HG03520 (cell line): Measurements from ENCODE around the gene SEC11A.

Source experiments
- ATAC-seq: cut with Tn5 transposase; IDR thresholded peaks from one replicate; pipeline ENCODE4 v1.9.1; 2021; ENCODE audit warnings: mild to moderate bottlenecking, moderate library complexity; ENCODE audit not compliant: unreplicated experiment

SEC11A gene

GRCh38 chr15:84685304-84685703 lies 30.6 kb downstream of the SEC11A start:
- ATAC-seq = no peak

GRCh38 chr15:84684092-84684491 lies 31.8 kb downstream of the SEC11A start:
- no peak for ATAC-seq

DNA sequence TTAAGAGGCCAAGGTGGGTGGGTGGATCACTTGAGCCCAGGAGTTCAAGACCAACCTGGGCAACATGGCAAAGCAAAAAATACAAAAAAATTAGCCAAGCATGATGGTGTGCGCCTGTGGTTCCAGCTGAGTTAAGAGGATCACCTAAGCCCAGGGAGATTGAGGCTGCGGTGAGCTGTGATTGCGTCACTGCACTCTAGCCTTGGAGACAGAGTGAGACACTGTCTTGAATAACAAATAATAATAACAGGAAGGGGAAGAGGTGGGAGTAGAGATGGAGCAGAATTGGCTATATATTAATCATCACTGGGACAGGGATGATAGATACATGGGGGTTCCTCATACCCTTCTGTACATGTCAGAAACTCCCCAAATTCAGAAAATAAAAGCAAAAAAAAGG lies 34.1 kb downstream of the SEC11A start:
- ATAC-seq = no peak

DNA sequence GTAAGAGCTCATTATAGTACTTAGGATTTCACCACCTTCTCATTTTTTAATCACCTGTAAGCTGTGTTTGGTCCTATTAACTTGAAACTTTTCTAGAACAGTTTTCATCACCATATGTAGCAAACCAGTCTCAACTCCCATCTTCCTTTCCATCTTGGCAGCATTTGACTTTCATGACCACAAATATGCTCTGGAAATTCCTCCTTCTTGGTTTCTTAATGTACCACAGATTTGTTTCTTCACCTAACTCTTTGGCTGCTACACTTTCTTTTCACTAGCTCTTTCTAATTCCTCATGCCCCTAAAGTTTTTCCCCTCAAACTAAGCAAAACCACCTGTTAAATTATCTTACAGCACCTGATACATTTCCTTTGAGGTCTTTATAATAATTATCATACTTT lies 44.7 kb downstream of the SEC11A start:
- no peak for ATAC-seq

DNA sequence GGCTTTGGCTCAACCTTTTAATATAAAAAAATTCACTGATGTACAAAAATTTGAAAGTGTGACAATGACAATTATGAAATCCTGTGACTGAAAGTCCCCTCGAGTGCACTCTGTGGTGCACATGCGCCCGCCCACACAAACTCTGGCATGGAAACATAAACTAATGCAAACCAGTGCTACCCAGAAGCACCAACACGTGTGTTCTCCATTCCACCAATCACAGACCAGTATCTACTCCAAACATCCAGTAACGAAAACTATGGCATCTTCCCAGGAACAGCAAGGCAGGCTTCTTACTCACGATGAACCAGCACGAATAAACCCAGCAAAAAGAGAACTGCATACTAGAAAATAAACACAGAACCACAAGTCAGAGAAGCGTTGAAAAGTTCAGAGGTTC lies 46.2 kb downstream of the SEC11A start:
- no peak for ATAC-seq

DNA sequence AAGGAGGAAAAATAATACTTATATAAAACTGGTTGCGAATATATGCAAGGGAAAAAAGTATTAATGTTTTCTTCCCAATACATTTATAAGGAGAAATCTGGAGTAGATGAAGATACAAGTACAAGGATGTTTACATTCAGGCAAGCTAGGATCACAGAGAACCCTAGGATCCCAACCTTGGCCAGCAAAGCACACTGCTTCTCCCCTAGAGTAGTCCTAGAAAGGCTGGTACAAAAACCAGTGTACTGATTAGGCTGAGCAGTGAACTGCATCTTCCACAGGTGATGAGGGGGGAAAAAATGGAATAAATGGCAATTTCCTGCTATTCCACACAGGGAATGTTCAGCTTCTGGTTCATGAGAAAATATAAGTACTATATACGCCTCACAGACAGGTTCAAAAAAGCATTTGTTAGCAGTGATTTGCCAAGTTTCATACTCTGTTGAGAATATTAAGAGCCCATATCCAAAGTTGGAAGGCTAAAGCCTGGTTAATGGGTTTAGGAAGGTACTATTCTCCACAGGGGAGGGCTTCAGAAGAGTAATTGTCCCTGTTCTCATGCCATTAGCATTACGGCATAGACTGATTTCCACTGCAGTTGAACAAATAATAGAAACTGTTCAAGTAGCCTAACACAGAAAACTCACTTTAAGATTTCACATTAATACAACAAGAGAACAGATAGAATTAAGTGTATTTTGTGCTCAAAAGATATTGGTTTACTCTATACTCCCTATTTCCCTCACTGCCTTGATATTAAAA lies 47.5 kb downstream of the SEC11A start:
- no peak for ATAC-seq

DNA sequence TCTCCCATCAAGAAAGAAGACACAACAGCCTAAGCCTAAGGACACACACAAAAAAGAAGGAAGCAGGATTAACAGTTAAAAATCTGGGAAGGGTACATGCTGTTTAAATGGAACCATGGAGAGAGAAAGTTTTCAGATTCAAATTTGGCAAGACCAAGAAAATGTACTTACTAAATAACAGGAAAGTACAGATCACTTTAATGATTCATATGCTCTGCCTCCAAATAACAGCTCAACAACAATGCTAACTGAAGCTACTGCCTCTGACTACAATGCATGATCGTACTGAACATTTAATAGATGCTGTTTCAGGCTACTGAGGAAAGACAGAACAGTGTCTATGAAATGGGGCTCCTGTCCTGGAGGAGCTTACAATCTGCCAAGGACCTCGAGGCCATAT lies 49.6 kb downstream of the SEC11A start:
- ATAC-seq = no peak

DNA sequence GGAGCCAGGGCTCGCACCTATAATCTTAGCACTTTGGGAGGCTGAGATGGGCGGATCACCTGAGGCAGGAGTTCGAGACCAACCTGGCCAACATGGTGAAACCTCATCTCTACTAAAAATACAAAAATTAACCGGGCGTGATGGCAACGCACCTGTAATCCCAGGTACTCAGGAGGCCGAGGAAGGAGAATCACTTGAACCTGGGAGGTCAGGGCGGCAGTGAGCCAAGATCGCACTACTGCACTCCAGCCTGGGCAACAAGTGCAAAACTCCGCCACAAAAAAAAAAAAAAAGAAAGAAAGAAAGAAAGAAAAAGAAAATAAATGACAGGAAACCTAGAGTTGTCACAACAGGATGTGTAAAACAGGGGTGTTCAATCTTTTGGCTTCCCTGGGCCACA lies 54.9 kb downstream of the SEC11A start:
- no peak for ATAC-seq

- ATAC-seq = no peak
Measured at GRCh38 chr15:84659904-84660781, 55.8 kb downstream of the SEC11A start.

DNA sequence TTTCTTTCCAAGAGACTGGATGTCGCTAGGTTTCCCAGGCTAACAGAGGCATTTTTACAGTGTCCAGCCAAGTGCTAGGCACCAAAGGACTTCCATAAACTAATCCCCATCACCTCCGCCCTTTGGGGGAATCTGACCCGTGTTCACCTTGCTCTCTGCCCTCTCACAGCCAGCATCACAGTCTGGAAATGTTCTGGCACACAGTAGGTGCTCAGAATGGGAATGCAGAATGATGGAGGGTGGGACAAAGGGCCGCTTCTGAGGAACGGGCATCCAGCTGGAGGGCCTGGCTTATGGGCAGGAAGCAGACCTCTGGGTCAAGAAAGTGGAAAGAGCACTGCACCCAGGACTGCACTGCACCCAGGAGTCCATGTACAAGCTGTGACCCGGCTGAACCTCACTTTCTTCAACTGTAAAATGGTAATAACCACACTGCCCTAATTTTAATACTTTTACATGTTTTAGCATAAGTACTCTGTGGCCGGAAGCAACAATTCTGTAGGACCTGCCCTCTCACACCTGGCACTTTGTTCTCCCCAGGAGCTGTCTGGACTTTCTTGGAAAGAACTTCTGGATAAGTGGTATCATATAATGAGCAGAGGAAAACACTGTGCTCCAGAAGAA lies 57.0 kb downstream of the SEC11A start:
- ATAC-seq = no peak

DNA sequence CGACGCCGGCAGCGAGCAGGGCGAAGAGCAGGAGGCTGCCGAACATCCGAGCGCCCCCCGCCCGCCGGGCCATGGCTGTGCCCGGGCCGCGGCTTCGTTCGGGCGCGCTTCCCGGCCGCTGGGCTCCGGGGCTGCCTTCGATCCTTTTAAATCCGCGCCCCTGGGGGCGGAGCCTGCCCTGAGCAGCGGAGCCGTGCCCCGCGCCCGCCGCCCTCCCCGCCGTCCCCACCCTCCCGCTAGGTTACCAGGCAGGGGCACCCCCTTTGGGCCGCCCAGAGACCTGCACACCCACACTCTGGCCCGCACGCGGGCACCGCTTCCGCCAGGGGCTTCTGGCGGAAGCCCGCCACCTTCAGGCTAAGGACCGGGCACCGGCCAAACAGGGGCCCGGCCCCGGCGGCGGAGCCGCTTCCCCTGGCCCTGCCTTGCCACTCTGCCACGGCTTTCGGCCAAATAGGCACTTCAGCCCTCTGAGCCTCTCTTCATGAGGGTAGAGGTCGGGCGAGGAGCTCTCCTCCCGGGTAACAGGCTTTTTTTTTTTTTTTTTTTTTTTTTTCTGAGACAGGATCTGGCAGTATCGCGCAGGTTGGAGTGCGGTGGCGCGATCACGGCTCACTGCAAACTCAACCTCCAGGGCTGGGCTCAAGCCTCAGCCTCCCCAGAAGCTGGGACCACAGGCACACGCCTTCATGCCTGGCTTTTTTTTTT lies 57.7 kb downstream of the SEC11A start, which contains the start of gene NMB:
Gene NMB (minus strand): TSS at position 120 of the 708 bp plus-strand sequence. CDS start 47 bp downstream, at position 73.
- ATAC-seq = peak; percentile 51

DNA sequence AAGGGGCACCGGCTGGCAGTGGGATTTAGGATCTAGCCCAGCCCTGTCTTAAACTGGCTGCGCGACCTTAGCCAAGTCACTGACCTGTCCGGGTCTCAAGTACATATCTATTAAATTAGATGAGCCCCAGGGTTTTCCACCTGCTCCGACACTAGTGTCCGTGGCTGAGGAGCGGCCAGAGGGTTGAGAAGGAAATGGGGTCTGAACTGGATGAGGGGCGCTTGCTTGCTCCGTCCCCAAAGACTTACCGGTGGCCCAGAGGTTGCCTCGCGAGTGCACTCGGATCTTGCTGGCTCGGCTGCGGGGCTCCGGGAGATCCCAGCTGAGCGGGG lies 58.2 kb downstream of the SEC11A start:
- ATAC-seq = no peak

GRCh38 chr15:84656972-84657371 lies 59.0 kb downstream of the SEC11A start:
- no peak for ATAC-seq

DNA sequence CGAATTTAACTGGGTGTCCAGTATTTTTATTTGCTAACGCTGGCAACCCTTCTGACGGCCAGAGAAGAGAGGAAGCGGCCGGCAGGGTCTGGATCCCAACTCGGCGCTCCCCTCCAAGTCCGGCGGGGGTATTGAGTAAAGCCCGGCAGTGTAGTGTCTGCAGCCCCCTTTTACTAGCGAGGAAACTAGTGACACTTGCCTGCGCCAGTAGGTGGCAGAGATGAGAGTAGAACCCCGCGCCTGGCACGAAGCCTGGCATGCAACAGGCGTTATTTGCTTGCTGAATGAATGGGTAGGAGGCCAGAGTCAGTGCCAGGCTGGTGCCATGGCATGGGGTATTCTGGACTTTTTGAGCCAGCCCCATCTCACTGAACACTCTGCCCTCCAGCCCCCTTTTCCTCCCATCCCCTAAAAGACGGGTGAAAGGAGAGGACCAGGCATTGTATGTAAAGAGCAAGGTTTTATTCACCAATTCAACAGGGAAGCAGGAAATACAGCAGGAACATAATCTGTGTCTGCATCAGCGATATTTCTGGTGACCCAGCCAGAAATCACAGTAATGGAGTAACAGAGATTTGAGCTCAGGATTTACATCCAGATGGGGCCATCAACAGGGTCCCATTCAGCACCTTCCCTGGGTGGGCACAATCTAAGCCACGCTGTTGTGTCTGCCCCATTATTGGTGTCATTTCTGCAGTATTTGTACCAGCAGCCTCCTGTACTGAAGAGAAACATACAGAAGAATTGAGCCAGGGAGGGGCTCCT lies 61.1 kb downstream of the SEC11A start:
- no peak for ATAC-seq

DNA sequence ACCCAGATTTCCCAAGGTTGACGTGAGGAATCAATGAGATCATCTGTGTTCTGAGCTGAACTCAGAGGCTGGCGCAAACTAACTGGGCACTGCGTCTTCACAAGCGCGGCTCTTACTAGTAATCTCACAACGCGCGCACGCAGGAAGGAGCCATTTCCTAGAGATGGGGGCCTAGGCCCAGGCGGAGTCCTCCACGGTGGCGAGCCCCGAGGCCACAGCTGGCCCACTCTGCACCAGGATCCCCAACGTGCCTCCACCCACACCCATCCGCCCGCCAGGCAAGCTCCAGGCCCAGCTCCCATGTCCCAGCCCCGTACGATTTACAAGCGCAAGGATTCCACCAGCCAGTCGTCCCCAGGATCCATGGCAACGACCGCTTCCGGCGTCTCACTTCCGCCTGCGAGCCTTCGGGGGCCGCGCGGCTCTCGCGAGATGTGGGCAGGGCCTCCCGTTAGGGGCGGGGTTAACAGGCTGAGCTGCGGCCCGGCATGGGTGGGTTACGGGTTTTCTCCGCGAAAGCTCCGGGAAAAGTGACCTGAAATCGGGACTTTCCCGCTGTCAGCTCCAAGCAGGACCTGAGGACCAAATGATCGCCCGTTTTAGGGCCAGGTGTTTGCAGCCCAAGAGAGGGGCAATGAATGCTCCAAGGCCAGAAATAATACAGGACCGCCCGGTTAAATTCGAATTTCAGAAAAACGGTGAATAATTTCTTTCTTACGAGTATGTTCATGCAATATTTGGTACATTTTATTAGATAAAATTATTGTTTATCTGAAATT lies 61.8 kb downstream of the SEC11A start, which contains the start of gene WDR73:
Gene WDR73 (minus strand): TSS at position 374 of the 779 bp plus-strand sequence. CDS start 9 bp downstream, at position 365.
- ATAC-seq = peak; percentile 72

GRCh38 chr15:84653584-84653909 lies 62.4 kb downstream of the SEC11A start:
- ATAC-seq = no peak

GRCh38 chr15:84649706-84650105 lies 66.2 kb downstream of the SEC11A start:
- ATAC-seq = no peak

GRCh38 chr15:84648539-84648938 lies 67.4 kb downstream of the SEC11A start:
- no peak for ATAC-seq

- no peak for ATAC-seq
Measured at GRCh38 chr15:84647726-84648125, 68.2 kb downstream of the SEC11A start.

- no peak for ATAC-seq
Measured at GRCh38 chr15:84645997-84646396, 69.9 kb downstream of the SEC11A start.
